Epithelial cell of esophagus (primary cell): ENCODE results near the gene GGTLC2.
"Not testable (repeated sequence)": the region's sequence is repeated elsewhere in the genome, so short reads cannot be mapped to it uniquely, and the experiment has no call there.

Source experiments
- DNase-seq: peaks from one replicate; pipeline ENCODE4 v3.0.0; 2010; ENCODE audit warnings: low read depth
- H3K4me3 ChIP-seq: 2 replicates; pipeline ENCODE4 v1.5.1; 2011; ENCODE audit warnings: mild to moderate bottlenecking, low read length, control low read depth
- TF ChIP-seq, protein P1 (sequence below): IDR thresholded peaks from 2 replicates; pipeline ENCODE4 v1.5.1; 2011; ENCODE audit warnings: low read depth, mild to moderate bottlenecking, low read length, control low read depth, inconsistent platforms; ENCODE audit not compliant: insufficient read depth; ENCODE audit errors: missing control alignments

Gene GGTLC2

GRCh38 chr22:22619765-22620414, 24.5 kb upstream of the GGTLC2 start:
- no peak for DNase-seq
- TF ChIP-seq, protein P1, sequence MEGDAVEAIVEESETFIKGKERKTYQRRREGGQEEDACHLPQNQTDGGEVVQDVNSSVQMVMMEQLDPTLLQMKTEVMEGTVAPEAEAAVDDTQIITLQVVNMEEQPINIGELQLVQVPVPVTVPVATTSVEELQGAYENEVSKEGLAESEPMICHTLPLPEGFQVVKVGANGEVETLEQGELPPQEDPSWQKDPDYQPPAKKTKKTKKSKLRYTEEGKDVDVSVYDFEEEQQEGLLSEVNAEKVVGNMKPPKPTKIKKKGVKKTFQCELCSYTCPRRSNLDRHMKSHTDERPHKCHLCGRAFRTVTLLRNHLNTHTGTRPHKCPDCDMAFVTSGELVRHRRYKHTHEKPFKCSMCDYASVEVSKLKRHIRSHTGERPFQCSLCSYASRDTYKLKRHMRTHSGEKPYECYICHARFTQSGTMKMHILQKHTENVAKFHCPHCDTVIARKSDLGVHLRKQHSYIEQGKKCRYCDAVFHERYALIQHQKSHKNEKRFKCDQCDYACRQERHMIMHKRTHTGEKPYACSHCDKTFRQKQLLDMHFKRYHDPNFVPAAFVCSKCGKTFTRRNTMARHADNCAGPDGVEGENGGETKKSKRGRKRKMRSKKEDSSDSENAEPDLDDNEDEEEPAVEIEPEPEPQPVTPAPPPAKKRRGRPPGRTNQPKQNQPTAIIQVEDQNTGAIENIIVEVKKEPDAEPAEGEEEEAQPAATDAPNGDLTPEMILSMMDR: no peak

DNA sequence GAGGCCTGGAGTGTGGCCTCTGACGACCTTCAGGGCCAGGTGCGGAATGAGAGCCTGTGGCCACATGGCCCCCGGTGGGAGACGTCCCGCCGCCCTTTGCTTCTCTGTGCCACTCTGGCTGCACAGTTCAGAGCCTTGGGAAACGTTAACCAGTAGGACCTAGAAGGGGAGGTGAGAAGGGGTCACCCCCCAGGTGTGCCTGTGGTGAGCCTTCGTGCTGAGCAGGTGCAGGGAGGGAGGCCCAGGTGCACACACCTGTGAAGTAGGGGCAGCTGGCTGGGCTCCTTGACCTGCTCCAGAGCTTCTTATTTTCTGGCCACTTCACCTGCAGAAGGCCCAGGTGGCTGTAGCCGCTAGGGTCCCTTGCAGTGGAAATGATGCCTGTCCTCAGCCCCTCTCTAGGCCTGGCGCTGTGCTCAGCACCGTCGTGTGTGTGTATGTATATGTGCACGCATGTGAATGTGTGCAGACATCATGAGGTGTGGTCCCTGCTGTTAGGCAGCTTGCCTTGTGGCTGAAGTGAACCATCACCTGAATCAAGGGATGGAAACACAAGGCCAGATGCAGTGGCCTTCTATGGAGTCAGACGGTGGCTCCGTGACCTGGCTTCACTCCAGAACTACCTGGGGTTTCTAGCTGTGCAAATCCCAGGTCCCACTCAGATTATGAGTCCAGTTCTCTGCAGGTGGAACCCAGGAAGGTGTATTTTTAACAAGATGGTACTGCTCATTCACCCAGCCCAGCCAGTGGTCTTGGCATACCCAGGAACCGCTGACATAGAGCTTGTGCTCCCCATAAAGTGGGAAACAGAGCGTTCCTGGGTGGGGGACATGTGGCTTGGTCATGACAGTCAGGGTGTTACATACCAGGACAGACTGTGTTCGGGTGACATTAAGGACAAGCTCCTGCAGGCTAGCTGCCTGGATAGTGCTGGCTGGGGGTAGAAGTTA, 15.6 kb upstream of the GGTLC2 start:
- DNase-seq, H3K4me3 ChIP-seq: not testable (repeated sequence)

More at GRCh38 chr22:22619765-22620414, 24.5 kb upstream of the GGTLC2 start:
- H3K4me3 ChIP-seq: no peak overlapping the region

GRCh38 chr22:22631223-22631652, 13.2 kb upstream of the GGTLC2 start:
- H3K4me3 ChIP-seq, DNase-seq: not testable (repeated sequence)

DNA sequence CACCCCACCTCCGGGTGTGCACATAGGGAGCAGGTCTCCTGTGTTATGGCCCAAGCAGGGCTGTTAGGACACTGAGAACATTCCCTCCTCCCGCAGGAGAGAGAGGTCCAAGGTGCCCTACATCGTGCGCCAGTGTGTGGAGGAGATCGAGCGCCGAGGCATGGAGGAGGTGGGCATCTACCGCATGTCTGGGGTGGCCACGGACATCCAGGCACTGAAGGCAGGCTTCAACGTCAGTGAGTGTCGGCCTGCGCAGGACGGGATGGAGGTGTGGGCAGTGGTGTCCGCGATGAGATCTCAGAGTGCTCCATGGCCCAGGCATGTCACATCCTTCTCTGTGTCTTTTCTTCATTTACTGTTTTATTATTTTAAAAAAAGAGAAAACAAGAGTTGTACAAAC, 12.2 kb upstream of the GGTLC2 start:
- DNase-seq: not testable (repeated sequence)

GRCh38 chr22:22633533-22633932, 10.9 kb upstream of the GGTLC2 start:
- H3K4me3 ChIP-seq, DNase-seq: not testable (repeated sequence)

More for the DNA sequence above, 12.2 kb upstream of the GGTLC2 start:
- not testable (repeated sequence) for H3K4me3 ChIP-seq

DNA sequence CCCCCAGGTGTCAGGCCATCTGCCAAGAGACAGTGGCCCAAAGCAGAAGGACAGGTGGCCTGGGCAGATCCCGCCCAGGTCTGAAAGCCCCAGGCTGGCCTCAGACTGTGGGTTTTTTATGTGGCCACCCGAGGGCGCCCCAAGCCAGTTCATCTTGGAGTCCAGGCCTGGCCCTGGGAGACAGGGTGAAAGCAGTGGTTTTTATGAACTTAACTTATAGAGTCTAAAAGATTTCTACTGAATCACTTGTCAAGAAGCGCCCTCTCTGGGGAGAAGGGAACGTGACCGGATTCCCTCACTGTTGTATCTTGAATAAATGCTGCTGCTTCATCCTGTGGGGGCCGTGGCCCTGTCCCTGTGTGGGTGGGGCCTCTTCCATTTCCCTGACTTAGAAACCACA, 8.2 kb upstream of the GGTLC2 start:
- DNase-seq, H3K4me3 ChIP-seq: not testable (repeated sequence)

- H3K4me3 ChIP-seq, DNase-seq: not testable (repeated sequence)
These were observed 6.1 kb upstream of the GGTLC2 start for GRCh38 chr22:22638313-22638712.

DNA sequence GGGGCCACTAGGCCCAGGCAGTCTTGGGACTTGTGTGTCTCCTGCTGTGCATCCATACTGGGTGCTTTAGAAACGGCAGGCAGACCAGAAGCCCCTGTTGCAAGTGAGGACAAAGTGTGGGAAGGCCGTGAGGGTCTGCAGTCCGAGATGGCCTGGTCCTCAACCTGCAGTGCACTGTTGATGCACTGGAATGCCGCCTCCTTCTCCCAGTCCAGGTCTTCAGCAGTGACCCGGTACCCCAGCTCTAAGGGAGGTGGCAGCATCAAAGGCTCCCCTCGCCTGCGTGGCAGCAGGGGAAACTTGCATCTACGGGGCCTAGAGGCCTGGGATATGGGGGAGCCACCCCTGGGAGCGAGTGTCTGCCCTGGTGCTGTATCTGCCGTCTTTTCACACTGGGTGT, 2.2 kb upstream of the GGTLC2 start:
- H3K4me3 ChIP-seq: not testable (repeated sequence)

DNA sequence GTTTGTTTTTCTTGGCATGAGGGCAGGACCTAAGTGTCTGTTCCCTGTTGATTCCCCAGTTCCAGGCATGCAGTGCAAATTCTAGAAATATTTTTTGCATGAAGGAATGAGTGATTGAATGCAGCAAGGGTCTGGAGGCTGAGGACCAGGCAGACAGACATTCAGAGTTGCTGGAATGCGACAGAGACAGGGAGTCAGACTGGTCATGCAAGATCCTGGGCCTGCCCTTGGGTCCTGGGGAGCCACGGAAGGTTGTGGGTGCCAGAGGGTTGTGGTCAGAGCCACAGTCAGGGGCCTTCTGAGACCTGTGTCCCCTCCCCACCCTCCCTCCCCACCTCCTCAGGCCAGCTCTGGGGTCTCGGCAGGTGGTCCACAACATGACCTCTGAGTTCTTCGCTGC, 1.6 kb downstream of the GGTLC2 start:
- not testable (repeated sequence) for DNase-seq, H3K4me3 ChIP-seq

More for the DNA sequence above, 2.2 kb upstream of the GGTLC2 start:
- not testable (repeated sequence) for DNase-seq

DNA sequence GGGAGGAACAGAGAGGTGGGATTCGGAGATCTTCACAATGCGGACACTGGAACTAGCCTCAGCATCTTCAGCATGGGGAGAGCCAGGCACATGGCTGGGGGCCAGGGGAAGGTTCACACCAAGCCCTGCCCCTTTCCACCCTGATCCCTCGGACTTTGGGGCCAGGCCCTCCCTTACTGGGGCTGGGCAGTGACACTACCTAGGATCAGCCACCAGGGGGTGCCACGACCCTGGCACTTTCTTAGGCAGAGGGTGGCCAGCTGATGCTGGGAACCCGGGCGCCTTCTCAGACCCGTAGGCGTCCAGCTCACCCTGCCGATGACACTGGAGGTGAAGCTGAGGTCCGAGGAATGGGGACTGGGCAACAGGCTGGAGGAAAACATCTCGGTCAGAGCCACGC, 3.5 kb downstream of the GGTLC2 start:
- not testable (repeated sequence) for DNase-seq, H3K4me3 ChIP-seq

- DNase-seq, H3K4me3 ChIP-seq: not testable (repeated sequence)
These were observed 4.6 kb downstream of the GGTLC2 start for GRCh38 chr22:22648863-22649536.

GRCh38 chr22:22649761-22650160, 5.3 kb downstream of the GGTLC2 start:
- DNase-seq, H3K4me3 ChIP-seq: not testable (repeated sequence)

DNA sequence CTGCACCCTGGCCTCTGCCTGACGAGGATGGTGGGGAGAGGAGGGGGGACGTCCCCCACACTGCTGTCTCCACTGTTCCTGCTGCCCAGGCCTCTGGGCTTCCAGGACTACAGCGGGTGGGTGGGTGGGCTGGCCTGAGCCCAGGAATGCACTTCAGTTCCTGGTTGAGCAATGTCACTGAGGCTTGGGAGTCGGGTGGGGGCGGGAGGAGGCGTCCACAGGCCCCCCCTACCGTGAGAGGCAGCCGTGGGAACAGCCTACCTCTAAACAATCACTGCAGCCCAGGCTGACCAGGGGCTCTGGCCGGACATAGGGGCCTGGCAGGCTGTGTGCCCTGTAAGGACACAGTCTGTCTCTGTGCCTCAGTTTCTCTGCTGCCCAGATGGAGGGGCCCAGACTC, 6.0 kb downstream of the GGTLC2 start:
- DNase-seq: not testable (repeated sequence)

DNA sequence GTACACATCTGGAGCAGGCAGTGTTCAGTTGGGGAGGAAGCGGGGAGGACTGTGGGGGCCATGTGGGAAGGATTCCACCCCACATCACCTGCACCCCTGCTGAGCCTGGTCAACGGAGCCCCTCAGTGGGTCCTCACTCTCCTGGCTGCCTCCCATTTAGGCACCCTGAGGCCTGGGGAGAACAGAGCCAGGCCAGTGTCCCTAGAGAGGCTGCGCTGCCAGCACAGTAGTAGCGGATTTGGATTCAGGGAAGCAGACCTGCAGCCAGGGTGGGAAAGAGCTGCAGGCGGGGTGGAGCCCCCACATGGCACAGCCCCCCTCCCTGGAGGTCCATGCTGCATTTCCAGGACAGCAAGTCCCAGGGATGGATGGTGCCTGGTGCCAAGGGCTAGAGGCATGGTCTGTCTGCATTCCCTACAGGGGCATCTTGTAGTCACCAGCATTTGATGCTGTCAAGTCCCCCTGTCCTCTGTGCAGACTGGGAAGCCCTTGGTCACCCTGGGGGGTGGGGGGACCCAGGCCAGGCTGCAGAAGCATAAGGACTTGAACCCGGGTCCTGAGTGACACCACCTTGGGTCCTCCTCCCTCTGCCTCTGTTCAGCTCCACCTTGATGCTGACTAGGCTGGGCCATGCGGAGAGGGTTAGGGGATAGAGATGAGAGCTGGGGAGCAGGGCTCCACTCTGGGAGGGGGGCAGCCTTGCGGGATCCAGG, 6.5 kb downstream of the GGTLC2 start:
- not testable (repeated sequence) for DNase-seq, H3K4me3 ChIP-seq

More for the DNA sequence above, 6.0 kb downstream of the GGTLC2 start:
- H3K4me3 ChIP-seq: not testable (repeated sequence)

- H3K4me3 ChIP-seq, DNase-seq: not testable (repeated sequence)
These were observed 7.2 kb downstream of the GGTLC2 start for GRCh38 chr22:22651593-22651992.

GRCh38 chr22:22652102-22652501, 7.7 kb downstream of the GGTLC2 start:
- not testable (repeated sequence) for H3K4me3 ChIP-seq, DNase-seq

DNA sequence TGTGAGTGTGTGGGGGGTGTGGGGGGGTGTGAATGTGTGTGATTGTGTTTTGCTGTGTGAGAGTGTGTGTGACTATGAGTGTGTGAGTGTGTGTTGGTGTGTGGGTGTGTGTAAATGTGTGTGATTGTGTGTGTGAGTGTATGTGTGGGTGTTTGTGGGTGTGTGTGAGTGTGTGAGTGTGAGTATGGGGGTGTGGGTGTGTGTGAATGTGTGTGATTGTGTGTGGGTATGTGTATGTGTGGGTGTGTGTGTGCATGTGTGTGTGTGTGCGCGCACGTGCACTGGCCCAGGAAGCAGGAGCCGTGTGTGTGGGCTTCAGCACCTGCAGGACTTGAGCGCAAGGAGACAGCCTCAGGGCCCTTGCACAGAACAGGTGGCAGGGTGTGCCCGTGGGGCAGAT, 8.2 kb downstream of the GGTLC2 start:
- H3K4me3 ChIP-seq, DNase-seq: not testable (repeated sequence)
